Activated T-cell treated with anti-CD3 and anti-CD28 coated beads, Interleukin-2, amount 50 U/mL, for 24 hours (primary cell): ENCODE data around the gene SRGAP1.
"Not testable (repeated sequence)": the region's sequence is repeated elsewhere in the genome, so short reads cannot be mapped to it uniquely, and the experiment has no call there.

ENCODE experiments used
- DNase-seq: peaks from one replicate; pipeline ENCODE4 v3.0.0-alpha.2; 2020
- H3K27ac Mint-ChIP-seq: 2 replicates; pipeline ENCODE4 v1.8.0; 2020; ENCODE audit warnings: mild to moderate bottlenecking, mixed read lengths
- H3K27me3 Mint-ChIP-seq: 2 replicates; pipeline ENCODE4 v1.8.0; 2020; ENCODE audit warnings: mixed read lengths
- H3K36me3 Mint-ChIP-seq: 2 replicates; pipeline ENCODE4 v1.8.0; 2020; ENCODE audit warnings: low read depth, mixed read lengths
- H3K4me1 Mint-ChIP-seq: 2 replicates; pipeline ENCODE4 v1.8.0; 2020; ENCODE audit warnings: low read depth, mixed read lengths
- H3K4me3 Mint-ChIP-seq: 2 replicates; pipeline ENCODE4 v1.8.0; 2020; ENCODE audit warnings: mild to moderate bottlenecking, moderate library complexity, mixed read lengths
- H3K9me3 Mint-ChIP-seq: 2 replicates; pipeline ENCODE4 v1.8.0; 2020; ENCODE audit warnings: mixed read lengths

Gene SRGAP1

GRCh38 chr12:64066776-64067175 is 222.3 kb downstream of the SRGAP1 start:
- no peaks in the 10 kb centered on the region for H3K4me1 Mint-ChIP-seq
- no peak overlapping the region for H3K27ac Mint-ChIP-seq
- no peaks in the 10 kb centered on the region for H3K36me3 Mint-ChIP-seq
- H3K27me3 Mint-ChIP-seq, result peaks cover 3% of the 10 kb centered on the region
- DNase-seq, result no peak
- H3K9me3 Mint-ChIP-seq, result no peaks in the 10 kb centered on the region
- no peak overlapping the region for H3K4me3 Mint-ChIP-seq

- Mint-ChIP-seq H3K4me1 (no peaks in the 10 kb centered on the region), H3K9me3 (peaks cover 3% of the 10 kb centered on the region), H3K4me3 (no peak overlapping the region), H3K27ac (no peak overlapping the region), H3K27me3 (no peaks in the 10 kb centered on the region), H3K36me3 (no peaks in the 10 kb centered on the region)
- DNase-seq, result no peak
Observed at GRCh38 chr12:64070454-64070853, 226.0 kb downstream of the SRGAP1 start.

DNA sequence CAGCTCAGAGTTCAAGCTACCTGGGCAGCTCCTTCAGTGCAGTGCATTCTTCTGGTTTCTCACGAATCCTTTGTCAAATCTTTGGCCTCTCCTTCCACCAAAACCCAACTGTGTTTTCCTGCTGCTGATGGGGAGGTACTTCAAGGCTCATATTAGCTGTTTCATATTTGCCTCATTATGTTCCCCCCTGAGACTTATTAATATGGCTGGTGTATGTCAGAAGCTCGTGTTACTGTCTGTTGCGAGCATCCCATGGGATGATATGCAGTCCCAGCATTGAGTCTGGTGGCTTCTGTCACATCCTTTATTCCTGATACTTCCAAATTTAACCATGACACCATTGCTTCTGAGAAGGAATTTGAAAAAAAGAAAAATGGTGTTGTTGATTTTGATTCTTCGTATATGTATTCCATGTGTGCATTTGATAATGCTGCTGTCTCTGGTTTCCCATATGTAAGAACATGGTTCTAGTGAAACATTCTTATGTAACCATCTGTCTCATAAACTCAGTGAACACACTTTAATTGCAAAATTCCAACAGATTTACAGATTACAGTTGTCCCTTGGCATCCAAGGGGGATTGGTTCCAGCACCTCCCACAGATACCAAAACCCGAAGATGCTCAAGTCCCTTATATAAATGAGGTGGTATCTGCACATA is 228.5 kb downstream of the SRGAP1 start:
- Mint-ChIP-seq H3K4me3 (no peak overlapping the region), H3K27me3 (peaks cover 6% of the 10 kb centered on the region), H3K9me3 (peaks cover 3% of the 10 kb centered on the region), H3K27ac (no peak overlapping the region), H3K36me3 (no peaks in the 10 kb centered on the region), H3K4me1 (no peaks in the 10 kb centered on the region)
- DNase-seq, result no peak

DNA sequence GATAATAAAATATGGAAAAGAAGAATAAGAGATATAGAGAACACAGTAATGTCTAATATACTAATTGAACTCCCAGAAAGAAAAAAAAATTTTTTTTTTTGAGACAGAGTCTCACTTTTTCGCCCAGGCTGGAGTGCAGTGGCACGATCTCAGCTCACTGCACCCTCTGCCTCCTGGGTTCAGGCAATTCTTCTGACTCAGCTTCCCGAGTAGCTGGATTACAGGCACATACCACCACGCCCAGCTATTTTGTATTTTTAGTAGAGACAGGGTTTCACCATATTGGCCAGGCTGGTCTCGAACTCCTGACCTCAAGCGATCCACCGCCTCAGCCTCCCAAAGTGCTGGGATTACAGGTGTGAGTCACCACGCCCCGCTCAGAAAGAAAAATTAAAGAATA is 232.1 kb downstream of the SRGAP1 start:
- H3K27me3 Mint-ChIP-seq, H3K4me1 Mint-ChIP-seq, H3K9me3 Mint-ChIP-seq, H3K27ac Mint-ChIP-seq, H3K4me3 Mint-ChIP-seq, H3K36me3 Mint-ChIP-seq, DNase-seq: not testable (repeated sequence)

DNA sequence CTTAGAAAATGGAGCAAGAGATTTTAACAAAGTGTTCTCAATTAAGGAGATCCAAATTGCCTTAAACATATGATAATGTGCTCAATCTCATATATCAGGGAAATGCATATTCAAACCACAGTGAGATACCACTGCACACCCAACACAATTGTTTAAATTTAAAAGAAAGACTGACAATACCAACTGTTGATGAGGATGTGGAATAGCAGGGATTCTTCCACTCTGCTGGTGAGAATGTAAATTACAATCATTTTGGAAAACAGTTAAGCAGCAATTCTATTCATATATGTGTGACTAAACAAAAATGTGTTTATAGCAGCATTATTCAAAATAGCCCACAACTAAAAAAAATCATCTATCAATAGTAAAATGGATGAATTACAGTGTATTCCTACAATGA is 233.4 kb downstream of the SRGAP1 start:
- Mint-ChIP-seq H3K9me3 (peaks cover 3% of the 10 kb centered on the region), H3K27me3 (peaks cover 10% of the 10 kb centered on the region), H3K27ac (no peak overlapping the region), H3K4me1 (no peaks in the 10 kb centered on the region), H3K4me3 (no peak overlapping the region), H3K36me3 (no peaks in the 10 kb centered on the region)
- no peak for DNase-seq

DNA sequence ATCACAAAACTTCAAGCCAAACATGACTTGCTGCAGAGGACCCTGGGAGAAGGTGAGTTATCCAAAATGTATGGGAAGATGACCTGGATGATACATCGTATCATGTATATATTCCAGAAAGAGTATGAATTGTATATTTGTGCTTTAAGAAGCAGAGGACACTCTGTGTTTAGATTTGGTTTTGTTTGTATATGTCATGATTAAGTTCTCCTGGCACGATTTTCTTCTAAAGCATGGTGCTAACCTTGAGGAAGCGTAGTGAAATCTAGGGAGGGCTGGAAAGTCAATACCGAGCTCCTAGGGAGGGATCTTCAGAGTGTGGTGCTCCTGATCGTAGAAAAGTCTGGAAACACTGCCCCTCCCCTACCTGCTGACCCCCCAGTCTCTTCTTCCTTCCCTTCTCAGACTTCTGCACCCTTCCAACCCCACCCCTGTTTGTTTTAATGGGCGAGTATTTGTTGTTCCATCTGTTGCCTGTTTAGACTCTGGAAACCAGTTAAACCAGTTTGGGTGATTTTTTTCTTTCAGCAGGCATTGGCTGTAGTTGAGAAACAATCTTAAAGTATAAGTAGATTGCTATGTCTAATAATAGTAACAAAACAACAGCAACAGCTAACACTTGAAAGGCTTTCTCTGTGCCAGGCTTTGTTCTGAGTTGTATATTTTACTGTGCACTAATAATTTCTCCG is 236.0 kb downstream of the SRGAP1 start:
- H3K27me3 Mint-ChIP-seq, result peaks cover 10% of the 10 kb centered on the region
- no peak overlapping the region for H3K27ac Mint-ChIP-seq
- no peaks in the 10 kb centered on the region for H3K9me3 Mint-ChIP-seq
- DNase-seq, result no peak
- no peak overlapping the region for H3K4me3 Mint-ChIP-seq
- no peaks in the 10 kb centered on the region for H3K4me1 Mint-ChIP-seq
- H3K36me3 Mint-ChIP-seq, result no peaks in the 10 kb centered on the region

- no peak for DNase-seq
- H3K27me3 Mint-ChIP-seq, result peaks cover 7% of the 10 kb centered on the region
- H3K9me3 Mint-ChIP-seq, result no peaks in the 10 kb centered on the region
- no peaks in the 10 kb centered on the region for H3K4me1 Mint-ChIP-seq
- no peak overlapping the region for H3K27ac Mint-ChIP-seq
- H3K36me3 Mint-ChIP-seq, result no peaks in the 10 kb centered on the region
- H3K4me3 Mint-ChIP-seq, result no peak overlapping the region
Observed at GRCh38 chr12:64081008-64081404, 236.5 kb downstream of the SRGAP1 start.

- H3K27me3 Mint-ChIP-seq, result peaks cover 9% of the 10 kb centered on the region
Observed at GRCh38 chr12:64082116-64082515, 237.6 kb downstream of the SRGAP1 start.

DNA sequence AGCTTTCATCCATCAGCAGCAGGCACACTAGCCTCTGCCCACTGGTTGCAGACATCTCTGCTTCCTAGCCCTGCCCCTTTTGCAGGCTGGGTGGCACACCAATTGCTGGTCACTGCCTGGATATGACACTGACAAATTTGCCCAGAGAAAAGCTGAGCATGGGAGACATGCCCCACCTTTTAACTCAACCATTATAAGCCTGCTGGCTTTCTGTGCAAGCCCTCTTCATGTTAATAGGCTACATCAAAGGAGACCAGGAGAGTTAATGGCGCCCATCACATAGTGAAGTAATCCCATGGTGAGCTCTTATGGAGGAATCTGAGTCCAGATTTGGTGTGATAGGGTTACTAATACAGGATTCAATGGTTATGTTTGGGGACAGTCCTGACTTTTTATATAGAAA is 238.4 kb downstream of the SRGAP1 start:
- H3K27ac Mint-ChIP-seq, result no peak overlapping the region
- no peak for DNase-seq
- no peaks in the 10 kb centered on the region for H3K4me1 Mint-ChIP-seq
- no peaks in the 10 kb centered on the region for H3K36me3 Mint-ChIP-seq
- peaks cover 9% of the 10 kb centered on the region for H3K27me3 Mint-ChIP-seq
- no peak overlapping the region for H3K4me3 Mint-ChIP-seq
- H3K9me3 Mint-ChIP-seq, result no peaks in the 10 kb centered on the region

More at GRCh38 chr12:64082116-64082515, 237.6 kb downstream of the SRGAP1 start:
- DNase-seq, result no peak
- H3K9me3 Mint-ChIP-seq, result no peaks in the 10 kb centered on the region
- H3K36me3 Mint-ChIP-seq, result no peaks in the 10 kb centered on the region
- H3K27ac Mint-ChIP-seq, result no peak overlapping the region
- no peaks in the 10 kb centered on the region for H3K4me1 Mint-ChIP-seq
- H3K4me3 Mint-ChIP-seq, result no peak overlapping the region

DNA sequence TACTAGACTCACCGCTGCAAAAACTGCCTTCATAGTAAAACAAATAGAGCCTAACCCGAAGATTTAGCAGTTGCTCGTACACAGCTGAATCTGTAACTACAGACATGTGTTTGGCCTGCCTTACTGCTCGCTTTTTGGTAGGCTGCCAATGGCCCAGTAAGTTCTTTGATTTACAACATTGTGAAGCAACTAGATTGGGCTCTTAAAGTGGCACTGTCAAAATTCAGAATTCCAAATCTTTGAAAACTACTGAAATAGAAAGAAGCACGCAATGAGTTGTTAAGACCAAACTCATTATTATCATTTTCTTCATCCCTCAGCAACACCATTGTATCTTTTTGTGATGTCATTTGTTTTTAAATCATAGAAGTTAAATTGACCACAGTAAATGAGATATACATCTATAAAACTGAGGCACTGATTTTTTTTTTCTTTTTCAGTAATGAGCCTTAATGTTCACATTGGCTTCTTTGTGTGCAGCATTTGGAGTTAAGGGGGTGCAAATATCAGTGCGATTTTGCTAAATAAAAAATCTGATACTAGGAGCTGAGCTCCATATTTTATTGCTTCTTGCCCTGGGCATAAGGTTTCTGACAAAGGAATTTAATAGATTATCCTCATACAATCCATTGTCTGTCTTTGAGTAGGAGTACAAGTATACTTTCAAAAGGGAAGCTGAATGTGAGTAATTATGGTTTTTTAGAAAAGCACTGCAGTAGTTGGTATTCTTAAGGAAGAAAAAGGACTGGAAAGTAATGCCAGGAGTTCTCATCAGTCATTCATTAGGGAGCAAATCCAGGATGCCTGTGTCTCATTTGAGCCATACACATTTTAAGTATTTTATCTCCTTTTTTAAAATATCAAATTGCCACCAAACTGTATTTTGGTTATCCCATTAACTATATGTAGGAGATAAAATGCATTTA is 239.0 kb downstream of the SRGAP1 start:
- no peaks in the 10 kb centered on the region for H3K4me1 Mint-ChIP-seq
- peaks cover 9% of the 10 kb centered on the region for H3K27me3 Mint-ChIP-seq
- H3K9me3 Mint-ChIP-seq, result no peaks in the 10 kb centered on the region
- no peak overlapping the region for H3K27ac Mint-ChIP-seq
- H3K36me3 Mint-ChIP-seq, result no peaks in the 10 kb centered on the region
- H3K4me3 Mint-ChIP-seq, result no peak overlapping the region
- no peak for DNase-seq

DNA sequence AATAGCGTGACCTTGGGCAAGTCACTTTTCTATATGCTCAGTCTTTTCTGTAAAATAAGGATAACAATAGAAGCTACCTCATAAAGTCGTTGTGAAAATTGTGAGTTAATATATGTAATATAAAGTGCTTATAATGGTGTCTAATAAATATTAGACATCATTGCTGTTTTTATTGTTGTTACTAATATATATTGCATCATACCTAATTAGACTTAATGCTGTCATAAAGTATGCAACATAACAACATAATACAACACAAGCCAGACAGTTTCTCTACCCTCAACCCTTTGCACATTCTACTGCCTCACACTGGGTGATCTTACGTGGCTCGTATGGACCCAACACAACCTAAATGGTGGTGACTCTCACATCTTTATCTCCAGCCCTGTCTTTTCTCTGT is 240.7 kb downstream of the SRGAP1 start:
- H3K36me3 Mint-ChIP-seq, result no peaks in the 10 kb centered on the region
- H3K9me3 Mint-ChIP-seq, result no peaks in the 10 kb centered on the region
- no peak overlapping the region for H3K4me3 Mint-ChIP-seq
- H3K4me1 Mint-ChIP-seq, result no peaks in the 10 kb centered on the region
- peaks cover 15% of the 10 kb centered on the region for H3K27me3 Mint-ChIP-seq
- no peak overlapping the region for H3K27ac Mint-ChIP-seq
- DNase-seq, result no peak

DNA sequence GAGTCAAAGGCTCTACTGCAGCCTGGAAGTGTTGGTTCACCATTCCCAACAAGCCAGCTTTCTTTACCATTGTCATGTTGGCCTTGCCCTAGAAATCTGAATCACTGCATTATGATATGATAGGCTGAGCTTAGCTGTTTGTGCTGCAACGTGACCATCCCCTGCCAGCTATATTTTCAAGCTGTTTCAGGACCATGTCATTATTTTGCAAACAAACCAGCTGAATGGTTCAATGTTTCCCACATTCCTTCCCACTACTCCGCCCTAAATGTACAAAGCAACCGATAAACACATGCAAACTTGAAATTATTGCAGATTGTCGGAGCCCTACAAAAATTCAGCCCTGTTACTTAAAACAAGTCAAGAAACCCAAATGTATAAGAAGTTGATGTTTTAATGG is 241.5 kb downstream of the SRGAP1 start:
- Mint-ChIP-seq H3K36me3 (no peaks in the 10 kb centered on the region), H3K4me1 (no peaks in the 10 kb centered on the region), H3K4me3 (no peak overlapping the region), H3K9me3 (no peaks in the 10 kb centered on the region), H3K27me3 (peaks cover 12% of the 10 kb centered on the region), H3K27ac (no peak overlapping the region)
- no peak for DNase-seq

- Mint-ChIP-seq H3K27ac (no peak overlapping the region), H3K4me3 (no peak overlapping the region), H3K36me3 (no peaks in the 10 kb centered on the region), H3K27me3 (peaks cover 12% of the 10 kb centered on the region), H3K4me1 (no peaks in the 10 kb centered on the region), H3K9me3 (no peaks in the 10 kb centered on the region)
- no peak for DNase-seq
Observed at GRCh38 chr12:64086946-64087345, 242.4 kb downstream of the SRGAP1 start.

- no peaks in the 10 kb centered on the region for H3K36me3 Mint-ChIP-seq
- H3K9me3 Mint-ChIP-seq, result no peaks in the 10 kb centered on the region
Observed at GRCh38 chr12:64087761-64088160, 243.3 kb downstream of the SRGAP1 start.

More at GRCh38 chr12:64087761-64088160, 243.3 kb downstream of the SRGAP1 start:
- Mint-ChIP-seq H3K4me3 (no peak overlapping the region), H3K4me1 (no peaks in the 10 kb centered on the region), H3K27me3 (peaks cover 12% of the 10 kb centered on the region), H3K27ac (no peak overlapping the region)
- DNase-seq, result no peak
